GM21825 (cell line): ENCODE data around the gene GAB4.
"Not testable (repeated sequence)": the region's sequence is repeated elsewhere in the genome, so short reads cannot be mapped to it uniquely, and the experiment has no call there.

ENCODE experiments used
- ATAC-seq: cut with Tn5 transposase; IDR thresholded peaks from one replicate; pipeline ENCODE4 v1.9.1; 2021; ENCODE audit warnings: mild to moderate bottlenecking, moderate library complexity; ENCODE audit not compliant: unreplicated experiment

The GAB4 gene

GRCh38 chr22:17007852-17008731 is at the start of gene GAB4:
GAB4 (minus strand) TSS chr22:17008222; CDS start chr22:17008114, 108 bp downstream.
- no peak for ATAC-seq

GRCh38 chr22:17056807-17057206 is 48.8 kb upstream of the GAB4 start:
- ATAC-seq = no peak

GRCh38 chr22:17056058-17056457 is 48.0 kb upstream of the GAB4 start:
- ATAC-seq = no peak

- ATAC-seq = no peak
Observed at GRCh38 chr22:17047656-17048055, 39.6 kb upstream of the GAB4 start.

- no peak for ATAC-seq
Observed at GRCh38 chr22:17046566-17047348, 38.7 kb upstream of the GAB4 start.

GRCh38 chr22:17043521-17043920 is 35.5 kb upstream of the GAB4 start:
- no peak for ATAC-seq

- peak; percentile 63 for ATAC-seq
Observed at GRCh38 chr22:17036842-17037711, 29.1 kb upstream of the GAB4 start.

GRCh38 chr22:17035976-17036841 is 28.2 kb upstream of the GAB4 start:
- ATAC-seq = not testable (repeated sequence)

- ATAC-seq = no peak
Observed at GRCh38 chr22:17035246-17035645, 27.2 kb upstream of the GAB4 start.

GRCh38 chr22:17034532-17034931 is 26.5 kb upstream of the GAB4 start:
- not testable (repeated sequence) for ATAC-seq

- ATAC-seq = not testable (repeated sequence)
Observed at GRCh38 chr22:17032277-17032676, 24.3 kb upstream of the GAB4 start.

GRCh38 chr22:17024380-17024779 is 16.4 kb upstream of the GAB4 start:
- ATAC-seq = not testable (repeated sequence)

- not testable (repeated sequence) for ATAC-seq
Observed at GRCh38 chr22:17015552-17015951, 7.5 kb upstream of the GAB4 start.

GRCh38 chr22:17014101-17014440 is 6.0 kb upstream of the GAB4 start:
- ATAC-seq = not testable (repeated sequence)

GRCh38 chr22:17013396-17014100 is 5.5 kb upstream of the GAB4 start:
- ATAC-seq = no peak

GRCh38 chr22:17012267-17012666 is 4.2 kb upstream of the GAB4 start:
- no peak for ATAC-seq

- ATAC-seq = no peak
Observed at GRCh38 chr22:17009640-17010291, 1.7 kb upstream of the GAB4 start.

GRCh38 chr22:17007257-17007656 is 765 bp downstream of the GAB4 start:
- no peak for ATAC-seq

- ATAC-seq = no peak
Observed at GRCh38 chr22:16989915-16990314, 18.1 kb downstream of the GAB4 start.
